ENCODE results near the gene CELA3B.

- TF ChIP-seq, protein P1, sequence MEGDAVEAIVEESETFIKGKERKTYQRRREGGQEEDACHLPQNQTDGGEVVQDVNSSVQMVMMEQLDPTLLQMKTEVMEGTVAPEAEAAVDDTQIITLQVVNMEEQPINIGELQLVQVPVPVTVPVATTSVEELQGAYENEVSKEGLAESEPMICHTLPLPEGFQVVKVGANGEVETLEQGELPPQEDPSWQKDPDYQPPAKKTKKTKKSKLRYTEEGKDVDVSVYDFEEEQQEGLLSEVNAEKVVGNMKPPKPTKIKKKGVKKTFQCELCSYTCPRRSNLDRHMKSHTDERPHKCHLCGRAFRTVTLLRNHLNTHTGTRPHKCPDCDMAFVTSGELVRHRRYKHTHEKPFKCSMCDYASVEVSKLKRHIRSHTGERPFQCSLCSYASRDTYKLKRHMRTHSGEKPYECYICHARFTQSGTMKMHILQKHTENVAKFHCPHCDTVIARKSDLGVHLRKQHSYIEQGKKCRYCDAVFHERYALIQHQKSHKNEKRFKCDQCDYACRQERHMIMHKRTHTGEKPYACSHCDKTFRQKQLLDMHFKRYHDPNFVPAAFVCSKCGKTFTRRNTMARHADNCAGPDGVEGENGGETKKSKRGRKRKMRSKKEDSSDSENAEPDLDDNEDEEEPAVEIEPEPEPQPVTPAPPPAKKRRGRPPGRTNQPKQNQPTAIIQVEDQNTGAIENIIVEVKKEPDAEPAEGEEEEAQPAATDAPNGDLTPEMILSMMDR (IDR thresholded peaks at IDR 0.05; ENCODE audit: borderline replicate concordance, extremely low read depth, low read length, poor library complexity, severe bottlenecking), result no peak
- TF ChIP-seq EZH2 (IDR thresholded peaks at IDR 0.05; ENCODE audit: borderline replicate concordance, low read depth, low read length, severe bottlenecking), result no peak
Measured at GRCh38 chr1:21927533-21928237, 49.1 kb upstream of the CELA3B start.
